ENCODE data around the gene TNPO1.

Gene TNPO1

DNA sequence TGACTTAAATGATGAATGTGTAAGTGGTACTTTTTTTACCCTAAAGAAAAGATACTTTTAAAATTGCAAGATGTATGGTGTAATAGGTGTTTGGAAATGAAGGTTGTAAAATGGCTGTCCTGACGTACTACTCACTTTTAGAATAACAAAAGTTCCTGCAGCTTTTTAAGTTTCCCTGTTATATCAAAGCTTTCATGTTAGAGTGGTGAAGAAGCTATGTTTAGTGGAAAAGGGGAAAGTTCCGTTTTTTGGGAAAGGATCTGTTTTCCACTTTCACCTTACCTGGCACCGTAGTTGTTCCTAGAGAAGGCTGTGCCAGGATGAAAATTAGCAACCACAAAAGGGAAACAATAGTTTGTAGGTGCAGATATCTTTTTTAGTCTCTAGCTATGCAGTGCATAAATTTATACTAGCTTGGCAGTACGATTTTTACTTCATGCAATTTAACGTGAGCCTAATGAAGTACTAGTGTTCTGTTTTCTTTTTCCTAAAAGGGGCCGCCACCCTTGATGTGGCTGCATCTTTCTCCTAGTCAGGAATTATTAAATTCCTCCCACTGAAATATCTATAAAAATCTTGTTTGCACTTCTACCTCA lies 1.3 kb downstream of the TNPO1 start:
- no peak for DNase-seq (ENCODE audit: extremely low read depth in 1 of 2, low read depth in 1 of 2)

GRCh38 chr5:72818866-72819534 lies 2.5 kb downstream of the TNPO1 start:
- peak in 1 of 2 donors; percentile 36 for DNase-seq (ENCODE audit: extremely low read depth in 1 of 2, low read depth in 1 of 2)

GRCh38 chr5:72821776-72822175 lies 5.3 kb downstream of the TNPO1 start:
- DNase-seq (ENCODE audit: extremely low read depth in 1 of 2, low read depth in 1 of 2): no peak

DNA sequence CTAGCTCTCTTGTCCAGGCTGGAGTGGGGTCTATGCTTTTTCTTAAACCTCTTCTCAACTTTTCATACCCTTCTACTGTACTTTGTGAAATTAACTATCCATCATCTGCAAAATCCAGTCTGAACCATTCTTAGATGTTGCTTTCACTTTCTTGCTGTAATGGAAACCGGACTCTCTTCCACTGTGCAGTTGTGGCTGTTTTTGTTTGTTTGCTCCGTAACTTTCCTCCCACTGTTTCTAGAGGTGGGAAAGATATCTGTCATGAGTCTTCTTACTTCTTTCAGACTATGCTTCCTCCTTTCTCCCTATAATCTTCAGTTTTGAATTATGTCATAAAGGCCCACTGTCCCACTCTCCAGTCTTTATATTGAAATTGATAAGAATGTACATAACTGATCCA lies 6.5 kb downstream of the TNPO1 start:
- no peak for DNase-seq (ENCODE audit: extremely low read depth in 1 of 2, low read depth in 1 of 2)

DNA sequence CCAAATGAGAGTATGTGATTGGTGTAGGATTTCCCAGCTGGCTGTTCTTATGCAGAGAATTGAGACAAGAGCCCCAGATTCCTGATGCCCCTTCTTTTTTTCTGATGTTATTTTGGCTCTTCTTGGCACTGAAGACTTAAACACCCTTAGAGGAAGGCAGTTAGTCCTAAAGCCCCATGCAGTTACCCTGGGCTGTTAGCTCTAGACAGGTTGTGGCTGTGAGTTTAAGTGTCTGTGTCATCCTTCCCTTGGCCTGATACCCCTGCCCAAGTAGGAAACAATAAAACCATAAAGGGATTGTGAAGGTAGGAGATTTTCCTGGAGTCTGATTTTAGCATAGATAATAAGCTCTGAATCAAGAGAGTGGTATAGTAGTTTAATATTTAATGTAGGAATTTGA lies 13.2 kb downstream of the TNPO1 start:
- DNase-seq (ENCODE audit: extremely low read depth in 1 of 2, low read depth in 1 of 2): no peak

DNA sequence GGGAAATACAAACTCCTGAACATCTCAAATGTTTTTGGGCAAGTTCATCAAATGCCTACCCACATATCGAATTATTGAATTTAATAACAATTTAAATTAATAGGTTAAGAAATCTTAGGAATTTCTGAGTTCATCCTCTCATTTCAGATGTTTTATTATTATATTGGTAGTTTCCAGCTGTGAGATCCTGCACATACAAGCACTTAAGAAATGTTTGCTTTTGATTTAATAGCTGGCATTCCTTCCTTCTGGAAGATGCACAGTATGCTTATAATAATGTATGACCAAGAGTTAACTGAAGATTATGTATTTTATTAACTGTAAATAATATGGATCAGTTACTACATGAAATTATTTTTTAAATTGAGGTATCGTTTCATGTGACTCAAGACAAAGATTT lies 13.9 kb downstream of the TNPO1 start:
- DNase-seq (ENCODE audit: extremely low read depth in 1 of 2, low read depth in 1 of 2): no peak

DNA sequence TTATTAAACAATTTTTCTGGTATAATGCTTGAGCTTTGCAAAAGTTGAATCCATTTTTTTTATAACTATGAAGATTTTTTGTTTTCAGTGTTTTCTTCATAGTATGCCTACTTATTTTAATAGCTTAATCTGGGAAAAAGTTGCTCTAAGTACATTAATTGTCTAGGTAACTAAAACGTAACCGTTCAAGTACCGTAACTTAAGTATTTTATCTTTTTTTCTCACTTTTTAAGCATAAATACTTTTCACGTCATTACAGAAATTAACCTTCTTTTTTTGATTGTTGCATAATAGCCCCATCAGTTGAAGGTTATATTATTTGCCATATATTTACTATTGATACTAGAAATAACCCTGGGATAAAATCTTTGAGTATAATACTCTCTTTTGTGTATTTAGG lies 15.2 kb downstream of the TNPO1 start:
- DNase-seq (ENCODE audit: extremely low read depth in 1 of 2, low read depth in 1 of 2): no peak

- no peak for DNase-seq (ENCODE audit: extremely low read depth in 1 of 2, low read depth in 1 of 2)
Measured at GRCh38 chr5:72834924-72835323, 18.5 kb downstream of the TNPO1 start.

- no peak for DNase-seq (ENCODE audit: extremely low read depth in 1 of 2, low read depth in 1 of 2)
Measured at GRCh38 chr5:72835633-72836032, 19.2 kb downstream of the TNPO1 start.

- DNase-seq (ENCODE audit: extremely low read depth in 1 of 2, low read depth in 1 of 2): no peak
Measured at GRCh38 chr5:72836810-72837209, 20.3 kb downstream of the TNPO1 start.

- DNase-seq (ENCODE audit: extremely low read depth in 1 of 2, low read depth in 1 of 2): no peak
Measured at GRCh38 chr5:72837524-72838096, 21.1 kb downstream of the TNPO1 start.

GRCh38 chr5:72840041-72840440 lies 23.6 kb downstream of the TNPO1 start:
- DNase-seq (ENCODE audit: extremely low read depth in 1 of 2, low read depth in 1 of 2): no peak

GRCh38 chr5:72841756-72842535 lies 25.5 kb downstream of the TNPO1 start:
- DNase-seq (ENCODE audit: extremely low read depth in 1 of 2, low read depth in 1 of 2): no peak

GRCh38 chr5:72842816-72843215 lies 26.4 kb downstream of the TNPO1 start:
- no peak for DNase-seq (ENCODE audit: extremely low read depth in 1 of 2, low read depth in 1 of 2)

DNA sequence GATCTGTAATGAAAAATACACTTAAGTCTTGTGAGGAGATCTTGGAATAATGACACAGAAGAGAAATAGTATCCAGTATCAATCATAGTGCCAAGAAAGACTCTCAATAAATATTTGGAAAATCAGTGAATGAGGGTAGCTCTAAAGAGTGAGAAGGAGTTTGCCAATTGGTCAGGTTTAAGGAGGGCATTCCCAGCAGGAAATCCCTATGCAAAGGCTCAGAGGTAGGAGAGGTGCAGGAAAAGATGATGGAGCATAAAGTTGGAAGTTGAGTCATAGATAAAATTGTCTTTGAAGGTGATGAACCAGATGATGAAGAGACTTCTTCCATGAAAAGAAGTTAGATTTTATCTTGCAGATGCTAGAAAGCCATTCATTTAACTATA lies 27.8 kb downstream of the TNPO1 start:
- DNase-seq (ENCODE audit: extremely low read depth in 1 of 2, low read depth in 1 of 2): no peak

GRCh38 chr5:72845889-72846288 lies 29.4 kb downstream of the TNPO1 start:
- DNase-seq (ENCODE audit: extremely low read depth in 1 of 2, low read depth in 1 of 2): no peak

DNA sequence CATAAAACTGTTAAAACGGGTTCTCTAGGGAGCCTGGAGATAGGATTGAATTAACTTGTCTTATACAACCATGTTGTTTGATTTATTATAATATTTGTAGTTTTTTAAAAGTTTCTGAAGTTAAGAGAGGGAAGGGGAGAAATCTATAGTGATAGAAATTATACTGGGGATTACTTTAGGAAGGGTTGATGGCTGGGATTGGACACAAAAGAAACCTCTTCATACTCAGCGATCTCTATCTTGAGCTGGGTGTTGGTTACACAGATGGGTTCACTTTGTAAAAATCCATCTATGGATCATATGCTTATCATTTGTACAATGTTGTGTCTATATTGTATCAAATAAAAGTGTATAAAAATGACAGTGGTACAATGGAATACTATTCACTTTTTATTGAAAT lies 30.0 kb downstream of the TNPO1 start:
- DNase-seq (ENCODE audit: extremely low read depth in 1 of 2, low read depth in 1 of 2): no peak

DNA sequence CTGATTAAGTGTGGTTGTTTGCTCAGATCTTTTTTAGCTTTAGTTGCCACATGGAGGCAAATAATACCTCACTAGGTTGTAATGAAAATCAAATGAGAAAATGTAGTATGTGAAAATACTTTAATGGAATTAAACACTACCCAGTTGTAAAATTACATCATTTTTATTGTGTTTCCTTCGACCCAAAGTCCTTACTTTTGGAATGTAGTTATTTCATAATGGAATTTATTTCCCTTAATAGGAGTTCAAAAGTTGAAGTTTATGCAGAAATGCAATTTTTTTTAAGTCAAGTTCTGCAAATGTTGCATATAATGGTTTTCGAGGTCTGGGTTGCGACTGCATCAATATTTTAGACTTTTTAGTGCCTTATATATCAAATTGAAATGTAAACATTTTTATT lies 31.0 kb downstream of the TNPO1 start:
- no peak for DNase-seq (ENCODE audit: extremely low read depth in 1 of 2, low read depth in 1 of 2)

DNA sequence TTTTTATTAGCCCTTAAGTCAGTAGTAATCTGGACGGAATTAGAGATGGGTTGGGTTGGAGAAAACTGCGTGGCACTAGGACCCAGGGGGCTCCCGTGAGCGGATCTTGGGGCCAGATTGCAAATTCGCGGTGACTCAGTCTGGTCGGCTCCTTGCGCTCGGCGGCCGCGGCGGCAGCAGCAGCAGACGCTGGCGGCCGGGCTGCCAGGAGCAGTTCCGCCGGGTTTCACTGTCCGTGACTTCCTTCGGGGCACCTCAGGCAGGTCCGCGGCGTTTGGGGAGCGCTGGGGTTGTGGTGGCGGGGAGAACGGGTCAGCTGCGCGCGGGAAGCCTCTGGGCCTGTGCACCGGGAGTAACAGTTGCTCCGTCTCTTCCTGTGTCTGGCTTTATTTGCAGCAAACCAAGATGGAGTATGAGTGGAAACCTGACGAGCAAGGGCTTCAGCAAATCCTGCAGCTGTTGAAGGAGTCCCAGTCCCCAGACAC lies 31.6 kb downstream of the TNPO1 start:
- peak; percentile 69 to 75 for DNase-seq (ENCODE audit: extremely low read depth in 1 of 2, low read depth in 1 of 2)

- DNase-seq (ENCODE audit: extremely low read depth in 1 of 2, low read depth in 1 of 2): peak; percentile 21 to 24
Measured at GRCh38 chr5:72848474-72849428, 32.3 kb downstream of the TNPO1 start.

- DNase-seq (ENCODE audit: extremely low read depth in 1 of 2, low read depth in 1 of 2): no peak
Measured at GRCh38 chr5:72849546-72849945, 33.1 kb downstream of the TNPO1 start.
